ENCODE data around the gene NFATC2. TPM values are rescaled to one million over a fixed set of nuclear protein-coding genes. Genes with fewer than 3 reads are reported as not detected.

The NFATC2 gene
- polyA plus RNA-seq, 1 donor from 2014 or later, result not detected

DNA sequence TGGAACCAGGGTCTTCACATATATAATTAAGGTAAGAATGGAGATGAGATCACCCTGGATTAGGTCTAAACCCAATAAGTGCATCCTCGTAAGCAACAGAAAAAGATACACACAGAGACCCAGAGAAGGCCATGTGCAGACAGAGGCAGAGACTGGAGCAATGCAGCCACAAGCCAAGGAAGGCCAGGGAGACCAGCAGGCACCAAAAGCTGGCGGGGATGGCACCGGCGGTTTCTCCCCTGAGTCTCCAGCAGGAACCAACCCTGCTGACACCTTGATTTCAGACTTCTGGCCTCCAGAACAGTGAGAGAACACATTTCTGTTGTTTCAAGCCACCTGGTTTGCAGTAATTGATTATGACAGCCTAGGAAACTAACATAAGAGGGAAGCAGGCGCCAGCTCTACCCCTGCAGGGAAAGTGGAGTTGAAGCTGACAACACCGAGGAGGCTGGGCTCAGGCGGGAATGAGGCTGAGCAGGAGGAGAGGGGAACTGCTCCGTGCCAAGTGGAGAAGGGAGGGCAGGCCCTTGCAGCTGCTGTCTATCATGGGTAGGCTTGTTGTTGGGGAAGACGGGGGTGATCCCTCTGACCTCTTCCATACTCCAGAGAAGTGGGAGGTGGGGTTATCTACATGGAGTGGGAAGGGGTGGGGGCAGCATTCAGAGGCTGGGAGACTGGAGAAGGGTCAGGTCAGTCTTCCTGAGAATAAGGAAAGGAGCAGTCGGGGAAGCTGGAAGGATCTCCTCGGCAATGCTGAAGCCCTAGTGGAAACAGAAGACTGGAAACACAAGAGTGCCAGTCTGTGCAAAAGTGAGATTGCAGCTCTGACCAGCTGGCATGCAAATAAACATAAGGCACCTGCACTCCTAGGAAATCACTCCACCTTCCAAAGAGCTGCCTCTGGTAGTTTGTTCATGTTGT is 72.7 kb downstream of the NFATC2 start:
- no peak overlapping the region for H3K9ac ChIP-seq (ENCODE audit: low read length)
- no peak overlapping the region for H3K4me2 ChIP-seq (ENCODE audit: low read length)
- H3K9me2 ChIP-seq (ENCODE audit: insufficient read depth, low read length), result no peaks in the 10 kb centered on the region
- H2AFZ ChIP-seq (ENCODE audit: low read depth, low read length), result no peak overlapping the region
- H3K27ac ChIP-seq (ENCODE audit: low read length), result no peak overlapping the region
- no peaks in the 10 kb centered on the region for H3K79me2 ChIP-seq (replicated peaks; ENCODE audit: insufficient read depth, low read length)
- TF ChIP-seq TAF1 (IDR thresholded peaks at IDR 0.05; ENCODE audit: low read depth) (no peak), POLR2AphosphoS5 (IDR thresholded peaks at IDR 0.05) (no peak), EZH2 (IDR thresholded peaks at IDR 0.05; ENCODE audit: borderline replicate concordance, insufficient read depth, low read length, poor library complexity, severe bottlenecking) (no peak), MXI1 (conservative IDR thresholded peaks at IDR 0.05; ENCODE audit: poor library complexity, severe bottlenecking) (no peak), RAD21 (conservative IDR thresholded peaks at IDR 0.05) (no peak), EP300 (conservative IDR thresholded peaks at IDR 0.05; ENCODE audit: poor library complexity, severe bottlenecking) (no peak), REST (IDR thresholded peaks at IDR 0.05; ENCODE audit: borderline replicate concordance) (no peak), SMC3 (conservative IDR thresholded peaks at IDR 0.05; ENCODE audit: poor library complexity) (no peak)
- TF ChIP-seq, protein P1, sequence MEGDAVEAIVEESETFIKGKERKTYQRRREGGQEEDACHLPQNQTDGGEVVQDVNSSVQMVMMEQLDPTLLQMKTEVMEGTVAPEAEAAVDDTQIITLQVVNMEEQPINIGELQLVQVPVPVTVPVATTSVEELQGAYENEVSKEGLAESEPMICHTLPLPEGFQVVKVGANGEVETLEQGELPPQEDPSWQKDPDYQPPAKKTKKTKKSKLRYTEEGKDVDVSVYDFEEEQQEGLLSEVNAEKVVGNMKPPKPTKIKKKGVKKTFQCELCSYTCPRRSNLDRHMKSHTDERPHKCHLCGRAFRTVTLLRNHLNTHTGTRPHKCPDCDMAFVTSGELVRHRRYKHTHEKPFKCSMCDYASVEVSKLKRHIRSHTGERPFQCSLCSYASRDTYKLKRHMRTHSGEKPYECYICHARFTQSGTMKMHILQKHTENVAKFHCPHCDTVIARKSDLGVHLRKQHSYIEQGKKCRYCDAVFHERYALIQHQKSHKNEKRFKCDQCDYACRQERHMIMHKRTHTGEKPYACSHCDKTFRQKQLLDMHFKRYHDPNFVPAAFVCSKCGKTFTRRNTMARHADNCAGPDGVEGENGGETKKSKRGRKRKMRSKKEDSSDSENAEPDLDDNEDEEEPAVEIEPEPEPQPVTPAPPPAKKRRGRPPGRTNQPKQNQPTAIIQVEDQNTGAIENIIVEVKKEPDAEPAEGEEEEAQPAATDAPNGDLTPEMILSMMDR (IDR thresholded peaks at IDR 0.05; ENCODE audit: poor library complexity, severe bottlenecking), result no peak
- H3K36me3 ChIP-seq (ENCODE audit: insufficient read depth, low read length), result no peaks in the 10 kb centered on the region
- no peaks in the 10 kb centered on the region for H4K20me1 ChIP-seq (ENCODE audit: insufficient read depth)
- no peaks in the 10 kb centered on the region for H3F3A ChIP-seq (ENCODE audit: insufficient read depth, low read length, poor library complexity, severe bottlenecking)
- H3K9me3 ChIP-seq (ENCODE audit: low read length), result no peaks in the 10 kb centered on the region
- H3K27me3 ChIP-seq (ENCODE audit: insufficient read depth, low read depth, low read length), result no peaks in the 10 kb centered on the region
- no peak overlapping the region for H3K4me3 ChIP-seq (ENCODE audit: low read length)

DNA sequence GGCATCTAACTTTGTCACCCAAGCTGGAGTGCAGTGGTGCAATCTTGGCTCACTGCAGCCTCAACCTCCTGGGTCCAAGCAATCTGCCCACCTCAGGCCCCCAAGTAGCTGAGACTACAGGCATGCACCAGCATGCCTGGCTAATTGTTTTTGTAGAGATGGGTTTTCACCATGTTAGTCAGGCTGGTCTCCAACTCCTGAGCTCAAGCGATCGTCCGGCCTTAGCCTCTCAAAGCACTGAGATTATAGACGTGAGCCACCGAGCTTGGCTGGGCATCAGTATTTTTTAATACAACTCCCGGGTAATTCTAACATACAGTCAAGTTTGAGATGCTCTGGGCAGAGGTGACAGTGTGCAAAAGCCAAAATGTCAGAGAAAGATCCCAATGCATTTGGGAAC is 73.5 kb downstream of the NFATC2 start:
- H4K20me1 ChIP-seq (ENCODE audit: insufficient read depth), result no peaks in the 10 kb centered on the region
- H3K4me2 ChIP-seq (ENCODE audit: low read length), result no peak overlapping the region
- no peak overlapping the region for H2AFZ ChIP-seq (ENCODE audit: low read depth, low read length)
- no peaks in the 10 kb centered on the region for H3K79me2 ChIP-seq (replicated peaks; ENCODE audit: insufficient read depth, low read length)
- H3K9me3 ChIP-seq (ENCODE audit: low read length), result no peaks in the 10 kb centered on the region
- no peaks in the 10 kb centered on the region for H3F3A ChIP-seq (ENCODE audit: insufficient read depth, low read length, poor library complexity, severe bottlenecking)
- no peak for TF ChIP-seq SMC3 (conservative IDR thresholded peaks at IDR 0.05; ENCODE audit: poor library complexity)
- TF ChIP-seq, protein P1 (IDR thresholded peaks at IDR 0.05; ENCODE audit: poor library complexity, severe bottlenecking), result no peak
- TF ChIP-seq REST (IDR thresholded peaks at IDR 0.05; ENCODE audit: borderline replicate concordance), result no peak
- TF ChIP-seq MXI1 (conservative IDR thresholded peaks at IDR 0.05; ENCODE audit: poor library complexity, severe bottlenecking), result no peak
- TF ChIP-seq EP300 (conservative IDR thresholded peaks at IDR 0.05; ENCODE audit: poor library complexity, severe bottlenecking), result no peak
- TF ChIP-seq POLR2AphosphoS5 (IDR thresholded peaks at IDR 0.05), result no peak
- TF ChIP-seq EZH2 (IDR thresholded peaks at IDR 0.05; ENCODE audit: borderline replicate concordance, insufficient read depth, low read length, poor library complexity, severe bottlenecking), result no peak
- TF ChIP-seq RAD21 (conservative IDR thresholded peaks at IDR 0.05), result no peak
- no peak for TF ChIP-seq TAF1 (IDR thresholded peaks at IDR 0.05; ENCODE audit: low read depth)
- no peaks in the 10 kb centered on the region for H3K27me3 ChIP-seq (ENCODE audit: insufficient read depth, low read depth, low read length)
- H3K9ac ChIP-seq (ENCODE audit: low read length), result no peak overlapping the region
- no peak overlapping the region for H3K27ac ChIP-seq (ENCODE audit: low read length)
- H3K9me2 ChIP-seq (ENCODE audit: insufficient read depth, low read length), result no peaks in the 10 kb centered on the region
- no peaks in the 10 kb centered on the region for H3K36me3 ChIP-seq (ENCODE audit: insufficient read depth, low read length)
- H3K4me3 ChIP-seq (ENCODE audit: low read length), result no peak overlapping the region
